NCI-H226 (cell line): ENCODE results near the gene NOTCH1.

Source experiments
- DNase-seq: peaks from one replicate; pipeline ENCODE4 v3.0.0-alpha.2; 2015

The NOTCH1 gene

GRCh38 chr9:136531186-136531903 lies 14.5 kb downstream of the NOTCH1 start:
- no peak for DNase-seq

- DNase-seq, result no peak
Measured at GRCh38 chr9:136530461-136531089, 15.3 kb downstream of the NOTCH1 start.

GRCh38 chr9:136529516-136530460 lies 16.1 kb downstream of the NOTCH1 start:
- no peak for DNase-seq

- no peak for DNase-seq
Measured at GRCh38 chr9:136528716-136529341, 17.0 kb downstream of the NOTCH1 start.

- no peak for DNase-seq
Measured at GRCh38 chr9:136527721-136528710, 17.8 kb downstream of the NOTCH1 start.

GRCh38 chr9:136527131-136527530 lies 18.7 kb downstream of the NOTCH1 start:
- no peak for DNase-seq

GRCh38 chr9:136526625-136527066 lies 19.2 kb downstream of the NOTCH1 start:
- DNase-seq, result no peak

- no peak for DNase-seq
Measured at GRCh38 chr9:136525841-136526499, 19.9 kb downstream of the NOTCH1 start.

- DNase-seq, result no peak
Measured at GRCh38 chr9:136525207-136525606, 20.6 kb downstream of the NOTCH1 start.

GRCh38 chr9:136522314-136523237 lies 23.3 kb downstream of the NOTCH1 start:
- DNase-seq, result no peak

- no peak for DNase-seq
Measured at GRCh38 chr9:136521537-136521936, 24.3 kb downstream of the NOTCH1 start.

- no peak for DNase-seq
Measured at GRCh38 chr9:136520053-136520540, 25.8 kb downstream of the NOTCH1 start.

GRCh38 chr9:136519263-136520052 lies 26.4 kb downstream of the NOTCH1 start:
- no peak for DNase-seq

GRCh38 chr9:136518623-136519022 lies 27.2 kb downstream of the NOTCH1 start:
- no peak for DNase-seq

GRCh38 chr9:136517950-136518349 lies 27.9 kb downstream of the NOTCH1 start:
- no peak for DNase-seq

GRCh38 chr9:136517012-136517743 lies 28.7 kb downstream of the NOTCH1 start:
- no peak for DNase-seq

- no peak for DNase-seq
Measured at GRCh38 chr9:136516191-136516654, 29.6 kb downstream of the NOTCH1 start.

GRCh38 chr9:136515276-136515675 lies 30.6 kb downstream of the NOTCH1 start:
- no peak for DNase-seq
